ENCODE results near the gene PIGS. TPM values are rescaled to one million over a fixed set of nuclear protein-coding genes. Genes with fewer than 3 reads are reported as not detected.

Gene PIGS
- total RNA-seq, 1 experiment from 2014 or later = 45.8 TPM

DNA sequence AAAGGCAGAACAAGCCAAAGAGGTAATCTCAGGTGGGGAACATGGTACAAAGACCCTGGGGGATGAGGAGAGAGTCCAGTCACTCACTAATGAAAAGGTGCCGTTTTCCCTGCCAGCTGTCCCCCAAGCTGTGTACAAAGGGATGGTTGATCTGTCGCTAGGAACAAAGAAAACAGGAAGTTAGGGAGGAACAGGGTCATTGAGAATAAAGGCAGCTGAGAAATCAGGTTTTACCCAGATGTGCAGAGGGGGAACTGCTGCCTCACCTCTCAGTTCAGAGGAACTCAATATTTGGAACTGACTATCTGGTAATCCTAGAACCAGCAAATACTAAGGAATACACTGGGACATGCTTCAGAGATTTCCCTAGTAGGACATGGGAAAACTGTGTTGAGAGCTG is 41.2 kb upstream of the PIGS start:
- Histone ChIP-seq H3K4me3 (replicated peaks in 1 of 2; ENCODE audit: low read depth in 1 of 2, low read length in 2 of 2) (no peak overlapping the region), H2AFZ (ENCODE audit: low read depth, low read length, poor library complexity, severe bottlenecking) (no peak overlapping the region), H3K4me2 (ENCODE audit: low read length) (no peak overlapping the region), H3K9me3 (ENCODE audit: control insufficient read depth in 1 of 2, insufficient read depth in 1 of 2, low read depth in 1 of 2, low read length in 2 of 2) (no peaks in the 10 kb centered on the region), H3K36me3 (ENCODE audit: control insufficient read depth in 1 of 2, insufficient read depth in 2 of 2, low read length in 2 of 2) (peaks cover 41 to 52% of the 10 kb centered on the region in 2 experiments), H3K79me2 (ENCODE audit: insufficient read depth, low read length) (no peaks in the 10 kb centered on the region), H3K27me3 (ENCODE audit: insufficient read depth, low read length) (no peaks in the 10 kb centered on the region), H3K4me1 (ENCODE audit: control insufficient read depth in 1 of 2, insufficient read depth in 2 of 2, low read length in 2 of 2) (no peaks in the 10 kb centered on the region), H3K27ac (ENCODE audit: low read depth, low read length) (no peak overlapping the region), H4K20me1 (ENCODE audit: insufficient read depth) (no peaks in the 10 kb centered on the region), H3K9ac (ENCODE audit: low read length) (no peak overlapping the region), H3K9me2 (ENCODE audit: insufficient read depth) (no peaks in the 10 kb centered on the region)
- BruUV-seq (replicated peaks) = no TSS peak
- TF ChIP-seq EGR1 (IDR thresholded peaks at IDR 0.05; ENCODE audit: low read depth) (no peak), RAD21 (IDR thresholded peaks at IDR 0.05; ENCODE audit: low read depth) (no peak), YY1 (IDR thresholded peaks at IDR 0.05; ENCODE audit: extremely low read depth, insufficient replicate concordance, low read depth, low read length) (no peak), FOSL1 (IDR thresholded peaks at IDR 0.05; ENCODE audit: low read depth) (no peak), SP1 (IDR thresholded peaks at IDR 0.05; ENCODE audit: low read depth) (no peak), JUND (IDR thresholded peaks at IDR 0.05) (no peak), SIN3A (IDR thresholded peaks at IDR 0.05; ENCODE audit: low read depth) (no peak)
- TF ChIP-seq, protein P1, sequence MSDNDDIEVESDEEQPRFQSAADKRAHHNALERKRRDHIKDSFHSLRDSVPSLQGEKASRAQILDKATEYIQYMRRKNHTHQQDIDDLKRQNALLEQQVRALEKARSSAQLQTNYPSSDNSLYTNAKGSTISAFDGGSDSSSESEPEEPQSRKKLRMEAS (IDR thresholded peaks at IDR 0.05) = no peak
- DNase-seq (ENCODE audit: low read depth, low spot score) = no peak
- ChIA-PET CTCF (interaction anchor here (1.0 to 1.5 kb wide), 3 partner anchors 12 to 16 kb away, joined by 3 read pairs; no protein-coding TSS in a partner anchor), RAD21 (ENCODE audit: low non-redundant PET in 1 of 2, low total read pairs in 2 of 2, uncharacterized antibody in 2 of 2, unreplicated experiment in 2 of 2) (no interaction called here), POLR2A (no interaction called here)
- intact Hi-C loops (cut with micrococcal nuclease) = no loop called here
- no peak for ATAC-seq

DNA sequence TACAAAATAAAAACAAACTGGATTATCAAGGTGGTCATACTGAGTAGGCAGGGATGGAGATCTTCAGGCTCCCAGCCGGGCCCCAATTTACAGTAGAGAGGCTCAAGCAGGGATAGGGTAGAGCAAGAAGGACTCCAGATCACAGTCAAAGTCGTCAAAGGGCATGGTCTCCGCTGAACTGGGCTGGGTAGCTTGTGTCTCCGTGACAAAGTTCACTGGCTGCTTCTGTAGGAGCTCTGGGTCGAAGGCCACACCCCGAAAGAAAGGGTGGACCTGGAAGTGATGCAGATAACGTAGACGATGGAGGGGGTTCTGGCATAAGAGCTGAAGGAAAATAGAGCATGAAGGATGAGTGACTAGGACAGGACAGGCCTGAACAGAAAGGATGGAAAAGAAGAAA is 39.1 kb upstream of the PIGS start:
- CTCF ChIA-PET = interaction anchor here (1.1 to 1.3 kb wide), 2 partner anchors 11 to 39 kb away, joined by 3 to 6 read pairs; partner anchors contain the start of gene PIGS
- ATAC-seq = no peak
- TF ChIP-seq YY1 (IDR thresholded peaks at IDR 0.05; ENCODE audit: extremely low read depth, insufficient replicate concordance, low read depth, low read length) = no peak
- TF ChIP-seq RAD21 (IDR thresholded peaks at IDR 0.05; ENCODE audit: low read depth) = no peak
- TF ChIP-seq, protein P1 (IDR thresholded peaks at IDR 0.05) = no peak
- TF ChIP-seq, protein P2, sequence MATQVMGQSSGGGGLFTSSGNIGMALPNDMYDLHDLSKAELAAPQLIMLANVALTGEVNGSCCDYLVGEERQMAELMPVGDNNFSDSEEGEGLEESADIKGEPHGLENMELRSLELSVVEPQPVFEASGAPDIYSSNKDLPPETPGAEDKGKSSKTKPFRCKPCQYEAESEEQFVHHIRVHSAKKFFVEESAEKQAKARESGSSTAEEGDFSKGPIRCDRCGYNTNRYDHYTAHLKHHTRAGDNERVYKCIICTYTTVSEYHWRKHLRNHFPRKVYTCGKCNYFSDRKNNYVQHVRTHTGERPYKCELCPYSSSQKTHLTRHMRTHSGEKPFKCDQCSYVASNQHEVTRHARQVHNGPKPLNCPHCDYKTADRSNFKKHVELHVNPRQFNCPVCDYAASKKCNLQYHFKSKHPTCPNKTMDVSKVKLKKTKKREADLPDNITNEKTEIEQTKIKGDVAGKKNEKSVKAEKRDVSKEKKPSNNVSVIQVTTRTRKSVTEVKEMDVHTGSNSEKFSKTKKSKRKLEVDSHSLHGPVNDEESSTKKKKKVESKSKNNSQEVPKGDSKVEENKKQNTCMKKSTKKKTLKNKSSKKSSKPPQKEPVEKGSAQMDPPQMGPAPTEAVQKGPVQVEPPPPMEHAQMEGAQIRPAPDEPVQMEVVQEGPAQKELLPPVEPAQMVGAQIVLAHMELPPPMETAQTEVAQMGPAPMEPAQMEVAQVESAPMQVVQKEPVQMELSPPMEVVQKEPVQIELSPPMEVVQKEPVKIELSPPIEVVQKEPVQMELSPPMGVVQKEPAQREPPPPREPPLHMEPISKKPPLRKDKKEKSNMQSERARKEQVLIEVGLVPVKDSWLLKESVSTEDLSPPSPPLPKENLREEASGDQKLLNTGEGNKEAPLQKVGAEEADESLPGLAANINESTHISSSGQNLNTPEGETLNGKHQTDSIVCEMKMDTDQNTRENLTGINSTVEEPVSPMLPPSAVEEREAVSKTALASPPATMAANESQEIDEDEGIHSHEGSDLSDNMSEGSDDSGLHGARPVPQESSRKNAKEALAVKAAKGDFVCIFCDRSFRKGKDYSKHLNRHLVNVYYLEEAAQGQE (IDR thresholded peaks at IDR 0.05; ENCODE audit: low read depth) = no peak
- TF ChIP-seq SRF (IDR thresholded peaks at IDR 0.05; ENCODE audit: low read depth) = no peak
- TF ChIP-seq, protein P3, sequence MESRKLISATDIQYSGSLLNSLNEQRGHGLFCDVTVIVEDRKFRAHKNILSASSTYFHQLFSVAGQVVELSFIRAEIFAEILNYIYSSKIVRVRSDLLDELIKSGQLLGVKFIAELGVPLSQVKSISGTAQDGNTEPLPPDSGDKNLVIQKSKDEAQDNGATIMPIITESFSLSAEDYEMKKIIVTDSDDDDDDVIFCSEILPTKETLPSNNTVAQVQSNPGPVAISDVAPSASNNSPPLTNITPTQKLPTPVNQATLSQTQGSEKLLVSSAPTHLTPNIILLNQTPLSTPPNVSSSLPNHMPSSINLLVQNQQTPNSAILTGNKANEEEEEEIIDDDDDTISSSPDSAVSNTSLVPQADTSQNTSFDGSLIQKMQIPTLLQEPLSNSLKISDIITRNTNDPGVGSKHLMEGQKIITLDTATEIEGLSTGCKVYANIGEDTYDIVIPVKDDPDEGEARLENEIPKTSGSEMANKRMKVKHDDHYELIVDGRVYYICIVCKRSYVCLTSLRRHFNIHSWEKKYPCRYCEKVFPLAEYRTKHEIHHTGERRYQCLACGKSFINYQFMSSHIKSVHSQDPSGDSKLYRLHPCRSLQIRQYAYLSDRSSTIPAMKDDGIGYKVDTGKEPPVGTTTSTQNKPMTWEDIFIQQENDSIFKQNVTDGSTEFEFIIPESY (IDR thresholded peaks at IDR 0.05; ENCODE audit: extremely low read depth, insufficient replicate concordance, low read length) = no peak
- TF ChIP-seq, protein P4, sequence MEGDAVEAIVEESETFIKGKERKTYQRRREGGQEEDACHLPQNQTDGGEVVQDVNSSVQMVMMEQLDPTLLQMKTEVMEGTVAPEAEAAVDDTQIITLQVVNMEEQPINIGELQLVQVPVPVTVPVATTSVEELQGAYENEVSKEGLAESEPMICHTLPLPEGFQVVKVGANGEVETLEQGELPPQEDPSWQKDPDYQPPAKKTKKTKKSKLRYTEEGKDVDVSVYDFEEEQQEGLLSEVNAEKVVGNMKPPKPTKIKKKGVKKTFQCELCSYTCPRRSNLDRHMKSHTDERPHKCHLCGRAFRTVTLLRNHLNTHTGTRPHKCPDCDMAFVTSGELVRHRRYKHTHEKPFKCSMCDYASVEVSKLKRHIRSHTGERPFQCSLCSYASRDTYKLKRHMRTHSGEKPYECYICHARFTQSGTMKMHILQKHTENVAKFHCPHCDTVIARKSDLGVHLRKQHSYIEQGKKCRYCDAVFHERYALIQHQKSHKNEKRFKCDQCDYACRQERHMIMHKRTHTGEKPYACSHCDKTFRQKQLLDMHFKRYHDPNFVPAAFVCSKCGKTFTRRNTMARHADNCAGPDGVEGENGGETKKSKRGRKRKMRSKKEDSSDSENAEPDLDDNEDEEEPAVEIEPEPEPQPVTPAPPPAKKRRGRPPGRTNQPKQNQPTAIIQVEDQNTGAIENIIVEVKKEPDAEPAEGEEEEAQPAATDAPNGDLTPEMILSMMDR (IDR thresholded peaks at IDR 0.05 in 2 of 3, conservative IDR thresholded peaks at IDR 0.05 in 1 of 3; ENCODE audit: borderline replicate concordance in 1 of 3, insufficient read depth in 1 of 3, low read depth in 2 of 3, low read length in 2 of 3) = no peak

More for the DNA sequence above, 39.1 kb upstream of the PIGS start:
- Histone ChIP-seq H3K79me2 (ENCODE audit: insufficient read depth, low read length) (no peaks in the 10 kb centered on the region), H3K9me2 (ENCODE audit: insufficient read depth) (no peaks in the 10 kb centered on the region), H4K20me1 (ENCODE audit: insufficient read depth) (no peaks in the 10 kb centered on the region), H2AFZ (ENCODE audit: low read depth, low read length, poor library complexity, severe bottlenecking) (no peak overlapping the region), H3K27ac (ENCODE audit: low read depth, low read length) (no peak overlapping the region), H3K9ac (ENCODE audit: low read length) (no peak overlapping the region), H3K36me3 (ENCODE audit: control insufficient read depth in 1 of 2, insufficient read depth in 2 of 2, low read length in 2 of 2) (peaks cover 20 to 35% of the 10 kb centered on the region in 2 experiments; a peak in 3 of 4 replicates), H3K4me1 (ENCODE audit: control insufficient read depth in 1 of 2, insufficient read depth in 2 of 2, low read length in 2 of 2) (no peaks in the 10 kb centered on the region), H3K9me3 (ENCODE audit: control insufficient read depth in 1 of 2, insufficient read depth in 1 of 2, low read depth in 1 of 2, low read length in 2 of 2) (no peaks in the 10 kb centered on the region), H3K4me2 (ENCODE audit: low read length) (no peak overlapping the region), H3K4me3 (replicated peaks in 1 of 2; ENCODE audit: low read depth in 1 of 2, low read length in 2 of 2) (no peak overlapping the region), H3K27me3 (ENCODE audit: insufficient read depth, low read length) (no peaks in the 10 kb centered on the region)
- ChIA-PET POLR2A (no interaction called here), RAD21 (ENCODE audit: low non-redundant PET in 1 of 2, low total read pairs in 2 of 2, uncharacterized antibody in 2 of 2, unreplicated experiment in 2 of 2) (no interaction called here)
- BruUV-seq (replicated peaks) = no TSS peak
- intact Hi-C loops (cut with micrococcal nuclease) = no loop called here
- no peak for DNase-seq (ENCODE audit: low read depth, low spot score)
